Glutamatergic neuron (in vitro differentiated cells): Measurements from ENCODE around the gene FNDC3B. TPM values are rescaled to one million over a fixed set of nuclear protein-coding genes. Genes with fewer than 3 reads are reported as not detected.

ENCODE experiments used
- DNase-seq: peaks from one replicate; pipeline ENCODE4 v3.0.0; 2022
- H3K27ac Mint-ChIP-seq: one replicate; pipeline ENCODE4 v1.8.0; 2020; ENCODE audit warnings: mild to moderate bottlenecking, mixed read lengths, inconsistent platforms; ENCODE audit not compliant: unreplicated experiment
- H3K27me3 Mint-ChIP-seq: one replicate; pipeline ENCODE4 v1.8.0; 2020; ENCODE audit warnings: mild to moderate bottlenecking, moderate library complexity, mixed read lengths, inconsistent platforms; ENCODE audit not compliant: unreplicated experiment
- H3K36me3 Mint-ChIP-seq: one replicate; pipeline ENCODE4 v1.8.0; 2020; ENCODE audit warnings: mild to moderate bottlenecking, mixed read lengths, inconsistent platforms; ENCODE audit not compliant: unreplicated experiment
- H3K4me1 Mint-ChIP-seq: one replicate; pipeline ENCODE4 v1.8.0; 2020; ENCODE audit warnings: mild to moderate bottlenecking, low read depth, mixed read lengths, inconsistent platforms; ENCODE audit not compliant: unreplicated experiment
- H3K4me3 Mint-ChIP-seq: one replicate; pipeline ENCODE4 v1.8.0; 2020; ENCODE audit warnings: mild to moderate bottlenecking, mixed read lengths, inconsistent platforms; ENCODE audit not compliant: unreplicated experiment
- H3K9me3 Mint-ChIP-seq: one replicate; pipeline ENCODE4 v1.8.0; 2020; ENCODE audit warnings: mild to moderate bottlenecking, moderate library complexity, mixed read lengths, inconsistent platforms; ENCODE audit not compliant: unreplicated experiment
- CTCF ChIP-seq: fragments of 200-600 bp; sonication (generic); IDR thresholded peaks from one replicate; pipeline ENCODE4 v1.5.0; 2021; ENCODE audit not compliant: partially characterized antibody, unreplicated experiment
- total RNA-seq: library from RNA; stranded (reverse); fragmentation: NEBNext Ultra II Directional; extraction: Animal tissue kit (Norgen Biotek cat#: 25700); gene quantifications from one replicate; pipeline ENCODE4 v1.2.1, GENCODE V29; 2021; ENCODE audit not compliant: unreplicated experiment

The FNDC3B gene
- total RNA-seq, 1 donor from 2014 or later: 11.7 TPM

GRCh38 chr3:172199850-172200369 lies 160.5 kb downstream of the FNDC3B start:
- Mint-ChIP-seq H3K9me3 (no peaks in the 10 kb centered on the region), H3K27ac (no peak overlapping the region), H3K4me3 (no peak overlapping the region), H3K36me3 (no peaks in the 10 kb centered on the region), H3K27me3 (no peaks in the 10 kb centered on the region), H3K4me1 (peaks cover 10% of the 10 kb centered on the region)
- TF ChIP-seq CTCF: no peak
- DNase-seq: no peak

GRCh38 chr3:172201136-172201869 lies 161.9 kb downstream of the FNDC3B start:
- Mint-ChIP-seq H3K27me3 (no peaks in the 10 kb centered on the region), H3K4me3 (no peak overlapping the region), H3K9me3 (no peaks in the 10 kb centered on the region), H3K4me1 (peaks cover 10% of the 10 kb centered on the region), H3K36me3 (no peaks in the 10 kb centered on the region), H3K27ac (no peak overlapping the region)
- DNase-seq: no peak
- no peak for TF ChIP-seq CTCF

GRCh38 chr3:172201870-172202236 lies 162.5 kb downstream of the FNDC3B start:
- DNase-seq: no peak
- Mint-ChIP-seq H3K4me3 (no peak overlapping the region), H3K27ac (no peak overlapping the region), H3K4me1 (peaks cover 10% of the 10 kb centered on the region), H3K27me3 (no peaks in the 10 kb centered on the region), H3K9me3 (no peaks in the 10 kb centered on the region), H3K36me3 (no peaks in the 10 kb centered on the region)
- no peak for TF ChIP-seq CTCF

GRCh38 chr3:172202797-172203196 lies 163.4 kb downstream of the FNDC3B start:
- H3K4me3 Mint-ChIP-seq: no peak overlapping the region
- no peaks in the 10 kb centered on the region for H3K36me3 Mint-ChIP-seq
- no peak overlapping the region for H3K27ac Mint-ChIP-seq
- no peaks in the 10 kb centered on the region for H3K27me3 Mint-ChIP-seq
- DNase-seq: no peak
- H3K9me3 Mint-ChIP-seq: no peaks in the 10 kb centered on the region
- no peak for TF ChIP-seq CTCF
- peaks cover 10% of the 10 kb centered on the region for H3K4me1 Mint-ChIP-seq

- TF ChIP-seq CTCF: no peak
- no peaks in the 10 kb centered on the region for H3K27me3 Mint-ChIP-seq
- no peak overlapping the region for H3K4me3 Mint-ChIP-seq
- H3K9me3 Mint-ChIP-seq: no peaks in the 10 kb centered on the region
- no peak for DNase-seq
- H3K4me1 Mint-ChIP-seq: peaks cover 10% of the 10 kb centered on the region
- H3K27ac Mint-ChIP-seq: no peak overlapping the region
- no peaks in the 10 kb centered on the region for H3K36me3 Mint-ChIP-seq
Measured at GRCh38 chr3:172203522-172204258, 164.3 kb downstream of the FNDC3B start.
